ENCODE measurements around the gene SMAD4.

Gene SMAD4

DNA sequence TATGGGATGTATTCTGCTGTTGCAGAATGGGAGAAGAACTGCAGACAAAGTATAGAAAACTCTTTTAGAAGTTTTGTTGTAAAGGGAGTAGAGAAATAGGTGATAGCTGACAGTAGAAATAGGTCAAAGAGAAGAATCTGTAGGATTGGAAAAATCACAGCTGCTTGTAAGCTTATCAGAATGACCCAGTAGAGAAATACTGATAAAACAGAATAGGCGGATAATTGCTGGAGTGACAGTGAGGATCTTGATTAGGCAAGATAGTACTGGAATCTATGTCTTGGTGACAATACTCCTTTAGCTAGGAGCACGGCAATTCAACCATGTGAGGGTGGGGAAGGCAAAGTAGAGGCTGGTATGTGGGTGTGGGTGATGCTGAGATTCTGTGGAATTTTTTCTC, 4.5 kb upstream of the SMAD4 start:
- Histone ChIP-seq H3K4me3 (ENCODE audit: insufficient read length, low read depth) (no peak overlapping the region), H3K9me3 (ENCODE audit: insufficient read depth, low read length) (peaks cover 6% of the 10 kb centered on the region; the same call in 1 of the 2 replicates), H3K9ac (ENCODE audit: insufficient read length, low read depth) (no peak overlapping the region), H3K27me3 (ENCODE audit: insufficient read depth, insufficient read length) (no peaks in the 10 kb centered on the region), H3K36me3 (ENCODE audit: insufficient read depth, insufficient read length, low read length) (peaks cover 15% of the 10 kb centered on the region), H3K4me1 (ENCODE audit: insufficient read depth, insufficient read length) (peaks cover 3% of the 10 kb centered on the region)
- TF ChIP-seq ZNF274 (IDR thresholded peaks at IDR 0.05; ENCODE audit: low read depth, low read length), result no peak
- DNase-seq (ENCODE audit: low read depth, low spot score), result no peak

DNA sequence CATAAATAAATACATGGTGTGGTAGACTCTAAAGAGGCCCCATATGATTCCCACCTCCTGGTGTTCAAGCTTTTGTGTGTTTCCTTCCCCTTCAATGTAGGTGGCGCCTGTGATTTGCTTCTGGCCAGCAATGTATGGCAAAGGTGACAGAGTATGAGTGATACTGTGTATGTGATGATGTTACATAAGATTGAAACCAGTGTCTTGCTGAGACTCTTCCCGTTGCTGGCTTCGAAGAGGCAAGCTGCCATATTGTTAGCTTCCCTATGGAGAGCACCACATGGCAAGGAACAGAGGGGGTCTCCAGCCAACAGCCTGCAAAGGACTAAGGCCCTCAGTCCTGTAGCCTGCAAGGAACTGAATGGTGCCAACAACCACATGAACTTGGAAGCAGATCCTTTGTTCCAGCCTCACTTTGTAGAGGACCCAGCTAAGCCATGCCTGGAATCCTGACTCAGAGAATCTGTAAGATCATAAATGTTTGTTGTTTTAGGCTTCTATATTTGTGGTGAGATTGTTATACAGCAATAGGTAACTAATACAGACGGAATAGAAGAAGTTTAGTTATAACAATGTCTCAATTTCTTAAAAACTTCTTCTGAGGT, 1.7 kb upstream of the SMAD4 start:
- no peak overlapping the region for H3K9ac ChIP-seq (ENCODE audit: insufficient read length, low read depth)
- peaks cover 17% of the 10 kb centered on the region for H3K36me3 ChIP-seq (ENCODE audit: insufficient read depth, insufficient read length, low read length)
- no peak for TF ChIP-seq SUZ12 (IDR thresholded peaks at IDR 0.05; ENCODE audit: extremely low read depth, insufficient read depth, insufficient read length)
- TF ChIP-seq ZNF274 (IDR thresholded peaks at IDR 0.05; ENCODE audit: low read depth, low read length), result no peak
- TF ChIP-seq YY1 (IDR thresholded peaks at IDR 0.05; ENCODE audit: insufficient read depth, insufficient read length), result no peak
- no peak overlapping the region for H3K4me3 ChIP-seq (ENCODE audit: insufficient read length, low read depth)
- H3K4me1 ChIP-seq (ENCODE audit: insufficient read depth, insufficient read length), result peaks cover 3% of the 10 kb centered on the region
- no peak for DNase-seq (ENCODE audit: low read depth, low spot score)
- no peaks in the 10 kb centered on the region for H3K27me3 ChIP-seq (ENCODE audit: insufficient read depth, insufficient read length)
- peaks cover 4% of the 10 kb centered on the region; the same call in 1 of the 2 replicates for H3K9me3 ChIP-seq (ENCODE audit: insufficient read depth, low read length)

DNA sequence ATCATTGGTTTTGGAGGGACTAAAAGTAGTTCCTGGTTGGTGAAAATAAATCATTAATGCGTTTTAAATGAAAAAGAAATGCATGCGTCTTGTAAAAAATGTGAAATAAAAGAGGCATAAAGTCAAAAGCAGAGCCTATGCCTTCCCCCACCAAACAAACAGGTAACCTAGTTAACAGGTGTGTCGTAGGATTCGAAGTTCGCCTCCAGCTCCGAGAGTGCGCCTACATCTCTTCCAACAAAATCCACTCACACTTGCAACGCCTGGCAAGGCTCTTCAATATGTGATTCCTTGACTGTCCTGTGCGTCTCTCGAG, 677 bp upstream of the SMAD4 start:
- no peaks in the 10 kb centered on the region for H3K9me3 ChIP-seq (ENCODE audit: insufficient read depth, low read length)
- H3K4me3 ChIP-seq (ENCODE audit: insufficient read length, low read depth), result peak overlapping the region; percentile 39
- TF ChIP-seq SUZ12 (IDR thresholded peaks at IDR 0.05; ENCODE audit: extremely low read depth, insufficient read depth, insufficient read length), result no peak
- TF ChIP-seq YY1 (IDR thresholded peaks at IDR 0.05; ENCODE audit: insufficient read depth, insufficient read length), result no peak
- TF ChIP-seq ZNF274 (IDR thresholded peaks at IDR 0.05; ENCODE audit: low read depth, low read length), result no peak
- peaks cover 3% of the 10 kb centered on the region for H3K4me1 ChIP-seq (ENCODE audit: insufficient read depth, insufficient read length)
- DNase-seq (ENCODE audit: low read depth, low spot score), result no peak
- peak overlapping the region; percentile 89 for H3K9ac ChIP-seq (ENCODE audit: insufficient read length, low read depth)
- peaks cover 23% of the 10 kb centered on the region for H3K36me3 ChIP-seq (ENCODE audit: insufficient read depth, insufficient read length, low read length)
- H3K27me3 ChIP-seq (ENCODE audit: insufficient read depth, insufficient read length), result no peaks in the 10 kb centered on the region

DNA sequence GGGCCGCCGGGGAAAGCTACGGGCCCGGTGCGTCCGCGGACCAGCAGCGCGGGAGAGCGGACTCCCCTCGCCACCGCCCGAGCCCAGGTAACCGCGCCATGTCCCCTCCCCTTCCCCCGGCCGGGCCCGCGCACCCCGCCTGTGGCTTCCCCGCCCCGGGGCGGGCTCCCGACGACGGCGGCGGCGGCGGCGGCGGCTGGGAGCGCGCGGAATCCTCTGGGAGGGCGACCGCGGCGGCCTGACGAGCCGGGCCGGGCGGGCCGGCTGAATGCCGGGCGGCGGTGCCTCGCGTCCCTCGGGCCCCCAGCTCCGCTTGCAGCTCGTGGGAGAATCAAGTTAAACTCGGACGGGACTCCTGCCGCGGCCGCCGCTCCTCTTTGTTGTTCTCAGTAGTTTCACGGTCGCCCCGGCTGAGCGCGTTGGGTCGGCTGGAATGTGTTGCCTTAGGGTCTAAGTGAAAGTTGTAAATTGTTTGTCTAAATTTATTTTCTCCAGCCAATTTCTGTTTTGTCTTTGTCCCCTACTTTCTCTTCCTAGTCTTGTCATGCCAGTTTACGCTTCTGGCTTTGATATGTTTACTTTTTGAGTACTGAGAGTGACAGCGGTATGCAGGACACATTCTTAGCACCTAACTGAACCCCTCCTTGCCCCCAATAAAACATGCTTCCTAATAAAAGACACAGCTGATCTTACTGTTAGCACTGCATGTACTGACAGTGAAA, 685 bp downstream of the SMAD4 start:
- peak overlapping the region; percentile 89 for H3K9ac ChIP-seq (ENCODE audit: insufficient read length, low read depth)
- DNase-seq (ENCODE audit: low read depth, low spot score), result no peak
- peaks cover 3% of the 10 kb centered on the region for H3K4me1 ChIP-seq (ENCODE audit: insufficient read depth, insufficient read length)
- H3K4me3 ChIP-seq (ENCODE audit: insufficient read length, low read depth), result peak overlapping the region; percentile 84
- no peak for TF ChIP-seq YY1 (IDR thresholded peaks at IDR 0.05; ENCODE audit: insufficient read depth, insufficient read length)
- TF ChIP-seq ZNF274 (IDR thresholded peaks at IDR 0.05; ENCODE audit: low read depth, low read length), result no peak
- H3K36me3 ChIP-seq (ENCODE audit: insufficient read depth, insufficient read length, low read length), result peaks cover 27% of the 10 kb centered on the region
- no peaks in the 10 kb centered on the region for H3K9me3 ChIP-seq (ENCODE audit: insufficient read depth, low read length)
- H3K27me3 ChIP-seq (ENCODE audit: insufficient read depth, insufficient read length), result no peaks in the 10 kb centered on the region

DNA sequence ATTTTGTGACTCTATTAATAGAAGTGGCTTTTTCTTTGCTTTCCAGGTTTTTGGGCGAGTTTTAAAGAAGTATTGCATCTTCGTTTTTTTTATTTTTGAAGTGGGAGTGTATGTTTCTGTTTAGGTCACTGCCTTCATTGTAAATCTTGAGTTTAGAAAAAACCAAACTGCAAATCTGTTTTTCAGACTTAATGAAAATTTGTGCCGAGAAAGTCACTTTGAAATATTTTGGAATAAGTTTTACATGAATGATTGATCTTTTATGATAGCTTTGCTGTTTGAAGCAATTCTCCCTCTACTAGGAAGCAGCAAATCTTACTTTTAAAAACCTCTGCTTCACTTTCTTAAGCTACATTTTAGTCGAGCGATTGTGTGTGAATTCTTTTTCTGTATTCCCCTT, 2.2 kb downstream of the SMAD4 start:
- no peak overlapping the region for H3K9ac ChIP-seq (ENCODE audit: insufficient read length, low read depth)
- H3K4me1 ChIP-seq (ENCODE audit: insufficient read depth, insufficient read length), result peaks cover 3% of the 10 kb centered on the region
- DNase-seq (ENCODE audit: low read depth, low spot score), result no peak
- H3K27me3 ChIP-seq (ENCODE audit: insufficient read depth, insufficient read length), result no peaks in the 10 kb centered on the region
- TF ChIP-seq ZNF274 (IDR thresholded peaks at IDR 0.05; ENCODE audit: low read depth, low read length) (no peak), SUZ12 (IDR thresholded peaks at IDR 0.05; ENCODE audit: extremely low read depth, insufficient read depth, insufficient read length) (no peak), YY1 (IDR thresholded peaks at IDR 0.05; ENCODE audit: insufficient read depth, insufficient read length) (no peak)
- no peaks in the 10 kb centered on the region for H3K9me3 ChIP-seq (ENCODE audit: insufficient read depth, low read length)
- no peak overlapping the region for H3K4me3 ChIP-seq (ENCODE audit: insufficient read length, low read depth)
- peaks cover 19% of the 10 kb centered on the region for H3K36me3 ChIP-seq (ENCODE audit: insufficient read depth, insufficient read length, low read length)

DNA sequence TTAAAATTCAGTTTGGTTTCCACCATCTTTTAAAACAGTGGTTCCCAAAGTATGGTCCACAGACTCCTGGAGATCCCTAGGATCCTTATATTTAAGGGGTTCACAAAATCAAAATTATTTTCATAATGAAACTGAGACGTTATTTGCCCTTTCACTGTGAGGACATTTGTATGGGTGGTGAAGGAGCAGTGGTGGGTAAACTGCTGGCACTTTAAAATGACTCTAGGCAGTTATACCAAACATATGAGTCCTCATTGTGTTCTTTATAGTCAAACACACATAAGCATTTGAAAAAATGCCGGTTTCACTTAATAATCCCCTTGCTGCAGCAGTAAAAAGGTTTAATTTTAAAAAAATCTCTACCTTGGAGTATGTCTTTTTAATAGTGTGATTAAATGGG, 7.2 kb downstream of the SMAD4 start:
- no peak overlapping the region for H3K4me3 ChIP-seq (ENCODE audit: insufficient read length, low read depth)
- no peaks in the 10 kb centered on the region for H3K4me1 ChIP-seq (ENCODE audit: insufficient read depth, insufficient read length)

DNA sequence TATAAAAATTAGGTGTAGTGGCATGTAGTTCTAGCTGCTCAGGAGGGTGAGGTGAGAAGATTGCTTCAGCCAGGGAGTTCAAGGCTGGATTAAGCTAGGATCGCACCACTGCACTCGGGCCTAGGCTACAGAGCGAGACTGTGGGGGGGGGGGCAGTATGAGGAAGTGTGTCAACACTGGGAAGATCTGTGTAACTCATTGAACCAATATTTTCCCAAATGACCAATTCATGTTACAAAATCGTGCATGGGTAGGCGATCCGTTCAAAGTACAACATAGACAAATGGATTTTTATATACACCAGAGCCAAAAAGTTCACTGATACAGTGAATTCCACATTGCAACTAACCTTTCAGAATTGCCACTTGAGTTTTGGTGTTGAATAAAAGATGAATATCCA, 8.1 kb downstream of the SMAD4 start:
- Histone ChIP-seq H3K9ac (ENCODE audit: insufficient read length, low read depth) (no peak overlapping the region), H3K4me1 (ENCODE audit: insufficient read depth, insufficient read length) (no peaks in the 10 kb centered on the region), H3K36me3 (ENCODE audit: insufficient read depth, insufficient read length, low read length) (peaks cover 17% of the 10 kb centered on the region), H3K9me3 (ENCODE audit: insufficient read depth, low read length) (no peaks in the 10 kb centered on the region; the same call in 1 of the 2 replicates), H3K27me3 (ENCODE audit: insufficient read depth, insufficient read length) (no peaks in the 10 kb centered on the region), H3K4me3 (ENCODE audit: insufficient read length, low read depth) (no peak overlapping the region)
- TF ChIP-seq ZNF274 (IDR thresholded peaks at IDR 0.05; ENCODE audit: low read depth, low read length) (no peak), SUZ12 (IDR thresholded peaks at IDR 0.05; ENCODE audit: extremely low read depth, insufficient read depth, insufficient read length) (no peak), YY1 (IDR thresholded peaks at IDR 0.05; ENCODE audit: insufficient read depth, insufficient read length) (no peak)
- no peak for DNase-seq (ENCODE audit: low read depth, low spot score)

More for the DNA sequence above, 7.2 kb downstream of the SMAD4 start:
- Histone ChIP-seq H3K36me3 (ENCODE audit: insufficient read depth, insufficient read length, low read length) (peaks cover 17% of the 10 kb centered on the region), H3K27me3 (ENCODE audit: insufficient read depth, insufficient read length) (no peaks in the 10 kb centered on the region), H3K9ac (ENCODE audit: insufficient read length, low read depth) (no peak overlapping the region), H3K9me3 (ENCODE audit: insufficient read depth, low read length) (no peaks in the 10 kb centered on the region; the same call in 1 of the 2 replicates)
- TF ChIP-seq ZNF274 (IDR thresholded peaks at IDR 0.05; ENCODE audit: low read depth, low read length) (no peak), YY1 (IDR thresholded peaks at IDR 0.05; ENCODE audit: insufficient read depth, insufficient read length) (no peak), SUZ12 (IDR thresholded peaks at IDR 0.05; ENCODE audit: extremely low read depth, insufficient read depth, insufficient read length) (no peak)
- no peak for DNase-seq (ENCODE audit: low read depth, low spot score)
